ENCODE results near the gene BARHL1.

Gene BARHL1

DNA sequence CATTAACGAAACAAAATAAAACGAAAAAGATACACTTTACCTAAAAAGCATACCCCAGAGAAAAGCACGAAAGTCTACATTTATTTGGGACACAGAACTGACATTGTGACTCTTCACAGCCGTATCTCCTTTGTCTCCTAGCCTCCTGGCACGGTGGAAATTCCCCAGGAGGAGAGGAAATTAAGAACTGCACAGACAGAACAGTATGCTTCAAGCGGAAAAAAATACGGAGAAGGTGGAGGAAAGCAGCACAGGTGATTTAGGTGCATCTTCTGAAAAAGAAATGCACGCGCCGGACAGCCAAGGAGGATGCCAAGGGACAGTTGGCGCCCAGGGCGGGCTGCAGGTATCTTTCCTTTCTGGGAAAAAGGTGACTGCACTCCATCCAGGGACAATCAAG lies 55.4 kb downstream of the BARHL1 start:
- DNase-seq, result no peak
- intact Hi-C loops (cut with DNase I), result no loop called here

DNA sequence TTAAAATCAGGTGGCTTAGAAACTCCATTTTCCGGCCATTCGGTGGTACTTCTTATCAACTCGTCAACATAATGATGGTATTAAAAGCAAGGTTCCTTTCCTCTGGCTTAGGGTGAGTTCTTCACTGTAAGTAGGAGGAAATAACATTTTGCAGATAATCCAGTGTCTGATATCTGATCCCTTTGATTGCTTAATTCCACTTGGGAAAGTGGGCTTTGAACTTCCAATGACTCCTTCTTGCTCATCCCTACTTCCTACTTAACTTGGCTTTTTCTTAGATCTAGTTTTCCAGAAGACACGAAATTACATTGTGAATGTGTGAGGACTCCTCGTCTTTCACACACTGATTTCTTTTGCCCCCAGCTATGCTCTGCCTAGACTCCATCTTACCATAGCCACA lies 55.8 kb downstream of the BARHL1 start:
- no peak for DNase-seq
- intact Hi-C loops (cut with DNase I), result no loop called here

DNA sequence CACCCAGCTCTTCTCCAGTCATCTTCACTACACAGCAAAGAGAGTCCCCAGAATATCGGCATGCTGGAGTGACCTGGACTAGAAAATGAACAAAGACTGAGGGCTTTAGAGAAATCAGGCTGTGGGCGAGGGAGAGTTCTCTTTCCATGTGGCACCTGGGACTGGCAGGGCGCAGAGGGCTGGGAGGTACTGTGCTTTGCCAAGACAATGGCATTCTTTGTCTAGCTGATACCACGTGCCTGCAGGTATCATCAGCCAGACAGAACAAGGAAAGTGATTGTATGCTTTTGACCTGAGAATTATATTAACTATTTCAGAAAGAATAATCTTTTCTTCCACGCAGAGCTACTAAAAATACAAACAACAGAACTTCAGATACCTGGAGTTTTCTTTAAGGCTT lies 56.9 kb downstream of the BARHL1 start:
- no peak for DNase-seq

More for the DNA sequence above, 56.9 kb downstream of the BARHL1 start:
- intact Hi-C loops (cut with DNase I), result no loop called here
